ENCODE results near the gene CXCL8.

- TF ChIP-seq EP300 (IDR thresholded peaks at IDR 0.05) (no peak), RAD21 (conservative IDR thresholded peaks at IDR 0.05 in 1 of 2, IDR thresholded peaks at IDR 0.05 in 1 of 2) (no peak), CTCF (IDR thresholded peaks at IDR 0.05) (no peak), CHD4 (IDR thresholded peaks at IDR 0.05; ENCODE audit: borderline replicate concordance) (no peak), CBX8 (IDR thresholded peaks at IDR 0.05) (no peak), KDM1A (IDR thresholded peaks at IDR 0.05; ENCODE audit: low read depth) (no peak), SREBF2 (IDR thresholded peaks at IDR 0.05) (no peak), MAFK (IDR thresholded peaks at IDR 0.05; ENCODE audit: partially characterized antibody) (no peak)
Measured at GRCh38 chr4:73776321-73776729, 36.0 kb downstream of the CXCL8 start.

Data from A549 (cell line).